ENCODE data around the gene CA5B.
"Not testable (repeated sequence)": the region's sequence is repeated elsewhere in the genome, so short reads cannot be mapped to it uniquely, and the experiment has no call there.

CA5B gene

GRCh38 chrX:15718283-15718970 is 19.6 kb upstream of the CA5B start:
- no peak for TF ChIP-seq CTCF (IDR thresholded peaks at IDR 0.05; ENCODE audit: low read depth, low read length)
- DNase-seq (ENCODE audit: extremely low read depth, low read depth): no peak

- TF ChIP-seq CTCF (IDR thresholded peaks at IDR 0.05; ENCODE audit: low read depth, low read length): no peak
- no peak for DNase-seq (ENCODE audit: extremely low read depth, low read depth)
Observed at GRCh38 chrX:15719324-15719968, 18.6 kb upstream of the CA5B start.

GRCh38 chrX:15721911-15722310 is 16.2 kb upstream of the CA5B start:
- TF ChIP-seq CTCF (IDR thresholded peaks at IDR 0.05; ENCODE audit: low read depth, low read length): no peak
- no peak for DNase-seq (ENCODE audit: extremely low read depth, low read depth)

GRCh38 chrX:15723887-15724517 is 14.1 kb upstream of the CA5B start:
- TF ChIP-seq CTCF (IDR thresholded peaks at IDR 0.05; ENCODE audit: low read depth, low read length): no peak
- no peak for DNase-seq (ENCODE audit: extremely low read depth, low read depth)

- DNase-seq (ENCODE audit: extremely low read depth, low read depth): no peak
- no peak for TF ChIP-seq CTCF (IDR thresholded peaks at IDR 0.05; ENCODE audit: low read depth, low read length)
Observed at GRCh38 chrX:15724911-15725310, 13.2 kb upstream of the CA5B start.

- not testable (repeated sequence) for DNase-seq (ENCODE audit: extremely low read depth, low read depth)
Observed at GRCh38 chrX:15731368-15731767, 6.7 kb upstream of the CA5B start.

GRCh38 chrX:15737190-15737958 is 696 bp upstream of the CA5B start:
- DNase-seq (ENCODE audit: extremely low read depth, low read depth): no peak
- no peak for TF ChIP-seq CTCF (IDR thresholded peaks at IDR 0.05; ENCODE audit: low read depth, low read length)

Data from AG09319 (cell line).